ENCODE measurements around the gene AOPEP. TPM values are rescaled to one million over a fixed set of nuclear protein-coding genes. Genes with fewer than 3 reads are reported as not detected.

The AOPEP gene
- total and polyA plus RNA-seq, 2 donors (not counting 3 experiments of a cell fraction or from before 2014, with no cell fraction given) = 20.2 to 41.6 TPM

- dilution Hi-C loops (cut with MboI; ENCODE audit: extremely low pct_ligation_motif_present, low sequenced_read_pairs) = no loop called here
- CTCF ChIA-PET = interaction anchor here (1.1 to 2.1 kb wide), 3 partner anchors 25 to 421 kb away, joined by 3 to 8 read pairs (median 4); no protein-coding TSS in a partner anchor
- Histone ChIP-seq H4K20me1 (replicated peaks; ENCODE audit: control insufficient read depth, extremely low read depth, insufficient read depth, low read length) (no peaks in the 10 kb centered on the region), H3K9me1 (replicated peaks; ENCODE audit: control insufficient read depth, extremely low read depth, insufficient read depth, low read length) (no peaks in the 10 kb centered on the region), H3K27me3 (ENCODE audit: control insufficient read depth in 2 of 2, insufficient read depth in 2 of 2, low read length in 2 of 2) (no peaks in the 10 kb centered on the region), H3K4me3 (replicated peaks in 1 of 3; ENCODE audit: insufficient read depth in 1 of 3, low read depth in 1 of 3, low read length in 3 of 3) (no peak overlapping the region), H3K9me3 (replicated peaks; ENCODE audit: control insufficient read depth, insufficient read depth, low read length) (no peaks in the 10 kb centered on the region), H3K27ac (ENCODE audit: insufficient read depth, low read depth, low read length) (no peak overlapping the region), H3K4me1 (ENCODE audit: control insufficient read depth, extremely low read depth, insufficient read depth, low read length) (peaks cover 5% of the 10 kb centered on the region), H3K36me3 (ENCODE audit: control insufficient read depth in 2 of 2, extremely low read depth in 1 of 2, insufficient read depth in 2 of 2, low read length in 2 of 2) (peaks cover 2 to 7% of the 10 kb centered on the region in 2 experiments), H2AFZ (ENCODE audit: low read depth, low read length) (no peak overlapping the region), H3K9ac (replicated peaks; ENCODE audit: extremely low read depth, insufficient read depth, low read length) (no peak overlapping the region), H3K4me2 (ENCODE audit: insufficient read depth, low read length) (no peak overlapping the region), H3K79me2 (ENCODE audit: control insufficient read depth, insufficient read depth, low read length) (no peaks in the 10 kb centered on the region)
- intact Hi-C loops (cut with micrococcal nuclease) = no loop called here
- no TSS peak for BruUV-seq (replicated peaks)
- no peak for FAIRE-seq
- DNase-seq (ENCODE audit: low read depth, low spot score) = no peak
- TF ChIP-seq CTCF (IDR thresholded peaks at IDR 0.05; ENCODE audit: extremely low read depth in 1 of 2, insufficient read depth in 1 of 2, low read depth in 1 of 2, low read length in 2 of 2) = no peak
- no peak for TF ChIP-seq FOS (IDR thresholded peaks at IDR 0.05; ENCODE audit: borderline replicate concordance, insufficient read depth, low read length)
- no peak for TF ChIP-seq EZH2 (IDR thresholded peaks at IDR 0.05; ENCODE audit: borderline replicate concordance, low read depth, low read length, severe bottlenecking)
- no peak for TF ChIP-seq GATA2 (IDR thresholded peaks at IDR 0.05; ENCODE audit: insufficient read depth, insufficient read length, low read depth, low read length)
- no peak for TF ChIP-seq POLR2AphosphoS5 (IDR thresholded peaks at IDR 0.05; ENCODE audit: insufficient read depth, low read depth, low read length)
- no peak for TF ChIP-seq MYC (IDR thresholded peaks at IDR 0.05; ENCODE audit: low read depth, low read length)
- TF ChIP-seq JUN (IDR thresholded peaks at IDR 0.05; ENCODE audit: borderline replicate concordance, insufficient read depth, insufficient read length, low read depth) = no peak
- no peak for TF ChIP-seq MAX (IDR thresholded peaks at IDR 0.05; ENCODE audit: insufficient read depth, insufficient read length)
- TF ChIP-seq POLR2A (IDR thresholded peaks at IDR 0.05; ENCODE audit: low read depth, low read length) = no peak
- POLR2A ChIA-PET = no interaction called here
Measured at GRCh38 chr9:95102572-95102971, 376.1 kb downstream of the AOPEP start.

Data from endothelial cell of umbilical vein (primary cell).